ENCODE measurements around the gene OMP. TPM values are rescaled to one million over a fixed set of nuclear protein-coding genes. Genes with fewer than 3 reads are reported as not detected.

OMP gene
- total RNA-seq, 2 experiments from 2014 or later: not detected

GRCh38 chr11:77139201-77139600 lies 36.6 kb downstream of the OMP start:
- ATAC-seq (ENCODE audit: poor library complexity) (no peak), DNase-seq (no peak)
- Histone ChIP-seq H3K27ac (ENCODE audit: low read depth in 1 of 2, low read length in 2 of 2) (no peak overlapping the region), H3K9me3 (ENCODE audit: control insufficient read depth in 1 of 2, insufficient read depth in 1 of 2, low read length in 2 of 2) (no peaks in the 10 kb centered on the region), H3K4me3 (ENCODE audit: low read length) (no peak overlapping the region), H3K36me3 (ENCODE audit: insufficient read depth, low read length) (no peaks in the 10 kb centered on the region), H3K27me3 (ENCODE audit: control insufficient read depth in 1 of 2, insufficient read depth in 2 of 2, low read length in 2 of 2) (no peaks in the 10 kb centered on the region), H3K4me1 (ENCODE audit: insufficient read depth, low read length) (peaks cover 8% of the 10 kb centered on the region)
- no peaks in the 10 kb centered on the region for H3K9me3 Mint-ChIP-seq
- H3K27ac Mint-ChIP-seq: no peak overlapping the region
- ChIA-PET CTCF (no interaction called here), POLR2A (no interaction called here)
- peaks cover 6% of the 10 kb centered on the region for H3K4me1 Mint-ChIP-seq (ENCODE audit: low read depth)
- H3K36me3 Mint-ChIP-seq (ENCODE audit: low read depth): no peaks in the 10 kb centered on the region
- peaks cover 27% of the 10 kb centered on the region for H3K27me3 Mint-ChIP-seq
- TF ChIP-seq, protein P1, sequence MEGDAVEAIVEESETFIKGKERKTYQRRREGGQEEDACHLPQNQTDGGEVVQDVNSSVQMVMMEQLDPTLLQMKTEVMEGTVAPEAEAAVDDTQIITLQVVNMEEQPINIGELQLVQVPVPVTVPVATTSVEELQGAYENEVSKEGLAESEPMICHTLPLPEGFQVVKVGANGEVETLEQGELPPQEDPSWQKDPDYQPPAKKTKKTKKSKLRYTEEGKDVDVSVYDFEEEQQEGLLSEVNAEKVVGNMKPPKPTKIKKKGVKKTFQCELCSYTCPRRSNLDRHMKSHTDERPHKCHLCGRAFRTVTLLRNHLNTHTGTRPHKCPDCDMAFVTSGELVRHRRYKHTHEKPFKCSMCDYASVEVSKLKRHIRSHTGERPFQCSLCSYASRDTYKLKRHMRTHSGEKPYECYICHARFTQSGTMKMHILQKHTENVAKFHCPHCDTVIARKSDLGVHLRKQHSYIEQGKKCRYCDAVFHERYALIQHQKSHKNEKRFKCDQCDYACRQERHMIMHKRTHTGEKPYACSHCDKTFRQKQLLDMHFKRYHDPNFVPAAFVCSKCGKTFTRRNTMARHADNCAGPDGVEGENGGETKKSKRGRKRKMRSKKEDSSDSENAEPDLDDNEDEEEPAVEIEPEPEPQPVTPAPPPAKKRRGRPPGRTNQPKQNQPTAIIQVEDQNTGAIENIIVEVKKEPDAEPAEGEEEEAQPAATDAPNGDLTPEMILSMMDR (IDR thresholded peaks at IDR 0.05): no peak
- H3K4me3 Mint-ChIP-seq: no peak overlapping the region
- intact Hi-C loops (cut with DNase I, micrococcal nuclease): no loop called here

GRCh38 chr11:77140231-77140851 lies 37.7 kb downstream of the OMP start:
- peaks cover 8% of the 10 kb centered on the region for H3K4me1 ChIP-seq (ENCODE audit: insufficient read depth, low read length)
- intact Hi-C loops (cut with DNase I, micrococcal nuclease): no loop called here
- H3K36me3 ChIP-seq (ENCODE audit: insufficient read depth, low read length): no peaks in the 10 kb centered on the region
- TF ChIP-seq, protein P1 (IDR thresholded peaks at IDR 0.05): no peak
- H3K27me3 ChIP-seq (ENCODE audit: control insufficient read depth in 1 of 2, insufficient read depth in 2 of 2, low read length in 2 of 2): no peaks in the 10 kb centered on the region
- Mint-ChIP-seq H3K36me3 (ENCODE audit: low read depth) (no peaks in the 10 kb centered on the region), H3K9me3 (no peaks in the 10 kb centered on the region), H3K27ac (no peak overlapping the region), H3K27me3 (peaks cover 27% of the 10 kb centered on the region), H3K4me3 (no peak overlapping the region), H3K4me1 (ENCODE audit: low read depth) (peaks cover 6% of the 10 kb centered on the region)
- no peak for DNase-seq
- no peaks in the 10 kb centered on the region for H3K9me3 ChIP-seq (ENCODE audit: control insufficient read depth in 1 of 2, insufficient read depth in 1 of 2, low read length in 2 of 2)
- ChIA-PET POLR2A (no interaction called here), CTCF (no interaction called here)
- no peak overlapping the region for H3K4me3 ChIP-seq (ENCODE audit: low read length)
- no peak overlapping the region for H3K27ac ChIP-seq (ENCODE audit: low read depth in 1 of 2, low read length in 2 of 2)
- ATAC-seq (ENCODE audit: poor library complexity): no peak

DNA sequence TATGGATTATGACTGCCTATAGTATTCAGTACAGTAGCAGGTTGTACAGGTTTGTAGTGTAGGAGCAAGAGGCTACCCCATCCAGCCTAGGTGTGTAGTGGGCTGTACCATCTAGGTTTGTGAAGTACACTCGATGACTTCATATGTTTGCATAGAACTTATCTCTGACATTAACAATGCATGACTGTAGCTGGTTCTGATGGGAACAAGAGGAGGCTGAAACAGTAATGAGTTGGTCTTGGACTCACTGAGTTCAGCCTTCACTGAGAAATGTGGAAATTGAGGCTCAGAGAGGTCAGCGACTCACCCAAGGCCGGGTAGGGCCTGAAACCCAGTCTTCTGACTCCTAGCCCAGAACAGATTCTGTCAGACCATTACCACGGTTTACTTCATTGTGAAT lies 38.4 kb downstream of the OMP start:
- DNase-seq: no peak
- Mint-ChIP-seq H3K27ac (no peak overlapping the region), H3K4me1 (ENCODE audit: low read depth) (peaks cover 6% of the 10 kb centered on the region), H3K4me3 (no peak overlapping the region), H3K9me3 (no peaks in the 10 kb centered on the region), H3K27me3 (peaks cover 27% of the 10 kb centered on the region), H3K36me3 (ENCODE audit: low read depth) (no peaks in the 10 kb centered on the region)
- Histone ChIP-seq H3K27ac (ENCODE audit: low read depth in 1 of 2, low read length in 2 of 2) (no peak overlapping the region), H3K36me3 (ENCODE audit: insufficient read depth, low read length) (no peaks in the 10 kb centered on the region), H3K27me3 (ENCODE audit: control insufficient read depth in 1 of 2, insufficient read depth in 2 of 2, low read length in 2 of 2) (no peaks in the 10 kb centered on the region), H3K9me3 (ENCODE audit: control insufficient read depth in 1 of 2, insufficient read depth in 1 of 2, low read length in 2 of 2) (no peaks in the 10 kb centered on the region), H3K4me1 (ENCODE audit: insufficient read depth, low read length) (peaks cover 8% of the 10 kb centered on the region), H3K4me3 (ENCODE audit: low read length) (no peak overlapping the region)
- ATAC-seq (ENCODE audit: poor library complexity): no peak
- intact Hi-C loops (cut with DNase I, micrococcal nuclease): no loop called here
- TF ChIP-seq, protein P1 (IDR thresholded peaks at IDR 0.05): no peak
- ChIA-PET POLR2A (no interaction called here), CTCF (no interaction called here)
